GM18867 (cell line): ENCODE measurements around the gene HYAL3.

Source experiments
- ATAC-seq: cut with Tn5 transposase; IDR thresholded peaks from one replicate; pipeline ENCODE4 v1.9.1; 2021; ENCODE audit warnings: mild to moderate bottlenecking, moderate library complexity; ENCODE audit not compliant: unreplicated experiment

HYAL3 gene

GRCh38 chr3:50330330-50330729 lies 31.1 kb upstream of the HYAL3 start:
- ATAC-seq, result no peak

GRCh38 chr3:50327943-50328691 lies 28.9 kb upstream of the HYAL3 start, which contains the start of gene TUSC2:
TSS of gene TUSC2 (minus strand) at chr3:50328223. CDS start at chr3:50328099, 124 bp downstream.
- peak; percentile 83 for ATAC-seq

DNA sequence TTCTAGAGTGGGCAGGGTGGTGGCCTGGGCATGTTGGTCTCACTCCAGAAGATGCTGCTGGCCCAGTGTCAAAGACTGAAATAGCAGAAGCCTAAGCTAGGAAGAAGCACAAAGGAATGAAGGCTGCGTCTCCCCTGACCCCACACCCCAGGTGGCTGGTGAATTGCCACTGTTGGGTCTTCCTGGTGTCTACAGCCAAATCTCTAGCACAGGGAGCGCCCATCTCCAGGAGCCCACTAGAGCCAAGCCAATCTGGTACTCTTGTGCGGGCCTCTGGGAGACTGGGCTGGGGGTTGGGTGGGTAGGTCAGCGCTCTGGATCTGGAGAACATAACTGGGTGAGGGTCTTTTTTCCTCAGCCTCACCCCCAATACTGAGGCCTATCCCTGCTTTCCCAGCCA lies 27.9 kb upstream of the HYAL3 start:
- ATAC-seq, result no peak

- no peak for ATAC-seq
These were observed 27.0 kb upstream of the HYAL3 start for GRCh38 chr3:50326182-50326541.

DNA sequence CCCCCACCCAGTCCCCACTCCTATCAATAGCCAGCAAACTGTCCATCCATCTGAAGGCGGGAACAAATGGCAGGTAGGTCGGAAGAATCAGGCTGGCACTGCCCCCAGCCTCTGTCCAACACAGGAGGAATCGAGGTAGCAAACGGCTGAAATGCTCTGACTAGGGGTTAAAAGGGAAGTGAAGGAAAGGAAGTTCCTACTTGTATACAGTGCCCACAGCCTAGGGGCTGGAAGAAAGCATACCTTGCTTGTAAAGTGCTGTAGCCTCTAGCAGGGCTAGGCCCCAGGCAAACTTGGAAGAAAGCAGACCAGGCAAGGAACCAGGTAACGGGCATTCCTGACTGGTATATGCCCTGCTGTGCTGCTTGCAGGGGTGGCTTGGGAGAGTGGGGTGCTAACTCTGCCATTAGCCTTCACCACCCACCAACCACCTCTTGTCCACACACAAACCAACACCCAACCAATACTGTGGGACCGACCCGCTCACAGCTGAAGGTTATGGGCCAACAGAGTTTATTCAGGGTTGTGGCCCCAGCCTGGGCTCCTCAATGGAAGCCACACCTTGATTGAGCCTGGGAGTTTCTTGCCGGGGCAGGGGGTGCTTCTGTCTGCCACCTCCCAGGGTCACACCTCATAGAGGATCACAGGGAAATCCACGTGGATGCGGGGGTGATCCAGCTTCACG lies 26.4 kb upstream of the HYAL3 start:
- ATAC-seq, result no peak

- no peak for ATAC-seq
These were observed 25.9 kb upstream of the HYAL3 start for GRCh38 chr3:50325113-50325480.

GRCh38 chr3:50324351-50325112 lies 25.3 kb upstream of the HYAL3 start:
- ATAC-seq, result no peak

DNA sequence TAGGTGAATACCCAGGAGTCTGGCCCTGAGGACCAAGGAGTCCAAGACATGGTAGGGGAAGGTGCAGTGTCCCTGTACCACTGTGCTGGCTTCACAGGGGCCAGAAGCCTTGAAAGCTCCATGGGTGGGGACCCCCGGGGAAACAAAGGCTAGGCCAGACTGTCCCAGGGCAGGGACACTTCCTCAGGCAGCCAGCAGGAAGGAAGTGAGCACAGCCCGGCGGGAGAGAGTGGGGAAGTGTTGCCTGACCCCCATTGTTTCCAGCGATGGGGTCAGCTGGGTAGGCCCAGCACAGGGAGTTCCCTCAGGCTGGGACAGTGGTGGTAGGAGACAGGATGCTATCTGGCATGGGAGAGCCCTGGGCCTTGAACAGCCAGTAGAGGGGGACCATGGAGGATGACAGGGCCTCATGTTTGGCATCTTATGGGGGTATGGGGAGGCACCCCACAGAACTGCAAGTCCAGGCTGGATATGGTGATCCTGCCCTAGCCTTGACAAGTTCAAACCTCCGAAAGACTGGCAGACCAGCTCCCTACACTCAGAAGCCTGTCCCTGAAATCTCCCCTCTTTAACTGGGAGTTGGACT lies 24.5 kb upstream of the HYAL3 start:
- ATAC-seq, result no peak

DNA sequence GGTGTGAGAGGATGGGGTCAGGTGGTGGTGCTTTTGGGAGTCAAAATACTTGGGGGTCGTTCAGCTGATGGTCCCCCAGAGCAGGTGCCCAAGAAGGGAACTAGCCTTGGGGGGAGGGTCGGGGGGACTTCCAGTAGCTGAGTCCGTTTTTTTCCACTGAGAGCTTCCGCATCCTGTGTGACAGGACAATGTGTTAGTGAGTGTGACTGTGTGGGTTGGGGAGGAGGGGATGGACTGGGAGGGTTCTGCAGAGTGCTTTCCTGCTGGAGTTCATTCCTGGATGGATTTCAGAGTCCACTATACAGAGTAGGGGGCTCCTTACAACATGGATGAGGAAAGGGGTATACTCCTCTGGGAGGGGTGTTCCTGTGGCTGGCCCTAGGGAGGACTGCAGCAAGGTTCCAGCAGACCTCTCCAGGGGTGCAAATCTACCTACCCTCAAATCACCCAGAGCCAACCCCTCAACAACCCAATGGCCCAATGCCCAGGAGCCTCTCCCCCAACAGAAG lies 23.9 kb upstream of the HYAL3 start:
- no peak for ATAC-seq

DNA sequence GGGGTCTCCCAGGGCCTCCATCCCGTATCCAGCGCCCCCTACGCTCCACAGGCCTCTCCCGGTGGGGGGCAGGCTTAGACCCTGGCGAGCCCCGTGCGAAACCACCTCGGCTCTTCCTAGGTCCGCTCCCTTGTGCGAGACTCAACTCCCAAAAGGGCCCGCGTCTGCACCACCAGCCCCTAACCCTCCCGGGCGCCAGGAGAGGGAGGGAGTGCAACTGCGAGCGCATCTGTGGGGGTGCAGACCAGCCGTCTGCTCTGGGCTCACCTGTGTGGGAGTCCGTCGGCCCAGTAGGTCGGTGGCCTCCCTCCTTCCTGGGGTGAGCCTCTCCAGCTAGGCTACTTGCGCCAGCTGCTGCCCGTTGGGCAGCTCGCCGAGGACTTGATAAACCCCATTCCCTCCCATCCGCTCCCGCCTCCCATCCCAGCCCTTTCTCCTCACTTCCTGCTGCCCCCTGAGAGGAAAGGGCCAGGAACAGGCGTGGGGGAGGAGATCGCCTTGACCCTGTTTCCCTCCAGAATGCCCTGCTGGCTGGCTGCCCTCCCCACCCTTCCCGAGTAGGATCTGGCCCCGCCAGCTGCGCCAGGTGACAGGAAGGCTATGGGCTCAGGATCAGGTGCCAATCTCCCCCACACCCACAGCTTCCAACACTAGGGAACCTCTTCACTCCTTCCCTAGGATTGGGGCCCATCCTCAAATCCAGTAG lies 23.3 kb upstream of the HYAL3 start, which contains the start of gene HYAL2:
TSS of gene HYAL2 (minus strand) at position 360 of the 706 bp plus-strand sequence. CDS start 2,256 bp downstream, outside the sequence.
- no peak for ATAC-seq

GRCh38 chr3:50322115-50322385 lies 22.8 kb upstream of the HYAL3 start:
- no peak for ATAC-seq

- ATAC-seq, result peak; percentile 78
These were observed 22.3 kb upstream of the HYAL3 start for GRCh38 chr3:50321336-50322114.

GRCh38 chr3:50320853-50321335 lies 21.7 kb upstream of the HYAL3 start:
- ATAC-seq, result peak; percentile 50

DNA sequence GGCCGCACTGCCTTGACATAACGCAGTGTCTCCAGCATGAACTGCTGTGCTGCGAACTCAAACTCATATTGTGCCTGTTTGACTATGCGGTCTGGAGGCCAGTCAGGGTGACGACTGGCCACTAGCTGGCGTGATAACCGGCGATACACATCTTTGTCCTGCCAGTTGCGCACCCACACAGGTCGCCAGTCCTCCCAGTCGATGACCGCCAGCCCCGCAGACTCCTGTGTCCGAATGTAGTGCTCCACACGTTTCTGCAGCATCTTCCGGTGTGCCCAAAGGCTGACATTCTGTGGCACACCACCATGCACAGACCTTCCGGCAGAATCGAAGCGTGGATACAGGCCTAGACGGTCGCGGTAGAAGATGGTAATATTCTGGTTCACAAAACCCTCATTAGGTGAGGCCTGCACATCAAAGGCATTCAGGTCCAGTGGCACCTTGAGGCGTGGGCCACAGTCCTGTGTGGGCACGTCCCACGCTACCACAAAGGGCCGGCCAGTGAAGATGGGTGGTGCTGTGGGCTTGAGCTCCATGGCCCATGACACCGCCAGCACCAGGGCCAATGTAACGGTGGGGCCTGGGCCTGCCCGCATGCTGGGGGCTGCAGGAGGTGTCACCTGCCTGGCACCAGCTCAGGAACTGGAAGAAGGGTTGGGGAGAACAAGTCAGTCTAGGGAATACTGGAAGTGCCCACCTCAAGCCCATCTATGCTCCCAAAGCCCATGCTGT lies 20.9 kb upstream of the HYAL3 start:
- no peak for ATAC-seq

- ATAC-seq, result no peak
These were observed 20.1 kb upstream of the HYAL3 start for GRCh38 chr3:50319181-50319893.

DNA sequence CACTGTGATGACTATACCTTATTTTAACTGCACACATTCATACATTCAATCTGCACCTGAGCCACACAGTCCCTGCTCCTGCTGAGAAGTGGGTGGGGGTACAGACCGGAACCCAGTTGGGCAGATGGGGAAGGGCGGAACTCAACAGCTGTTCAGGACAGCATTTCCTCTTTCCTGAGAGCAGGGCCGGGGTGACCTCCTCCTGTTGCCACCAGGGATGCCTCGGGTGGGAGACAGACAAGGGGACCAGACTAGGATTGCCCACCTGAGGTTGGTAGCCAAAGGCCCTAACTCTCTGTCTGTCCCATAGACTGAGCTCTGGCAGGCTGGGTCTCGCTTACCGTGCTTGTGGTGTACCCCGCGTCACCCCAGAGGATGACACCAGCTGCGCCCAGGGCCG lies 19.4 kb upstream of the HYAL3 start:
- no peak for ATAC-seq

GRCh38 chr3:50318163-50318562 lies 19.0 kb upstream of the HYAL3 start:
- ATAC-seq, result no peak

DNA sequence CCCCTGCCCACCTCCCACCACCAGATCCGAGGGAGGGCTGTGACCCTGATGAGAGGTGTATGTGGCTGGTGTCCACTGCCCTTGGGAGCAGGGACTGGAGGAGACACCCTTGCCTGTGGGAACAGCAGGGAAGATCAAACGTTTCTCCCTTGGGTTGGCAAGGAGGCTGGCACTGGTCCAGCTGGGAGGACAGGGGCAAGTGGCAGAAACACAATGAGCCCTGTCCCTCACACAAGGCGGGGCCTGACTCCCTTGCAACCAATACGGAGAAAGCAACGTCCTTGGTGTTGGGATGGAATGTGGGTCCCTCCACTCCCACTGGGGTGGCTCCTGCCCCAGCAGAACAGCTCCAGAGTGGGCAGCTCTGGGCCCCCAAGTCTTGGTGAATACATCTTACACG lies 18.1 kb upstream of the HYAL3 start:
- ATAC-seq, result no peak
